SU-DHL-6 (cell line): ENCODE results near the gene ID4.

Experiments
- EZH2phosphoT487 ChIP-seq: fragments of 200-600 bp; sonication (generic), shearing (Covaris generic); conservative IDR thresholded peaks from 2 replicates; pipeline ENCODE4 v1.6.1; 2018; ENCODE audit warnings: mild to moderate bottlenecking, antibody characterized with exemption, low read length, moderate library complexity, mixed read lengths
- TF ChIP-seq, protein P1 (sequence below): fragments of 200-600 bp; sonication (generic); IDR thresholded peaks from one replicate; pipeline ENCODE4 v1.5.1; 2017; ENCODE audit warnings: antibody characterized with exemption, mild to moderate bottlenecking, low read length, moderate library complexity; ENCODE audit not compliant: insufficient read depth, poor library complexity, severe bottlenecking

DNA sequence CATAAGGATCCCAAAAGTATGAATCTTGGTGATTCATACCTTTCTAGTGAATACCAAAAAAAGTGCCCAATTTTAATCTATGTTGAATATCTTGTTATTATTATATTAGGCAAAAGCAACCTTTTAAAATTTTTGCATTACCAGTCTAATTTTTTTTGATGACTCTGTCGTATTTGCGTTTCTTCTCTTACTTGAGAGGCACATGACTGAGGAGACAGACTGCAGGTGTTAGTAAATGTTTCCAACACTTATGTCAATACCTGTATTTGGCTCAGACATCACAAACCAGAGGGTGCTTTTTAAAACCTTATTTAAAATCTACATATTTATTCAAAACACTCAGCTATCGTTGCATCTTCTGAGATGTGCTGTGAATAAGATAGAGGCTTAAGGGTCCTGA is 27.1 kb downstream of the ID4 start:
- TF ChIP-seq, protein P1, sequence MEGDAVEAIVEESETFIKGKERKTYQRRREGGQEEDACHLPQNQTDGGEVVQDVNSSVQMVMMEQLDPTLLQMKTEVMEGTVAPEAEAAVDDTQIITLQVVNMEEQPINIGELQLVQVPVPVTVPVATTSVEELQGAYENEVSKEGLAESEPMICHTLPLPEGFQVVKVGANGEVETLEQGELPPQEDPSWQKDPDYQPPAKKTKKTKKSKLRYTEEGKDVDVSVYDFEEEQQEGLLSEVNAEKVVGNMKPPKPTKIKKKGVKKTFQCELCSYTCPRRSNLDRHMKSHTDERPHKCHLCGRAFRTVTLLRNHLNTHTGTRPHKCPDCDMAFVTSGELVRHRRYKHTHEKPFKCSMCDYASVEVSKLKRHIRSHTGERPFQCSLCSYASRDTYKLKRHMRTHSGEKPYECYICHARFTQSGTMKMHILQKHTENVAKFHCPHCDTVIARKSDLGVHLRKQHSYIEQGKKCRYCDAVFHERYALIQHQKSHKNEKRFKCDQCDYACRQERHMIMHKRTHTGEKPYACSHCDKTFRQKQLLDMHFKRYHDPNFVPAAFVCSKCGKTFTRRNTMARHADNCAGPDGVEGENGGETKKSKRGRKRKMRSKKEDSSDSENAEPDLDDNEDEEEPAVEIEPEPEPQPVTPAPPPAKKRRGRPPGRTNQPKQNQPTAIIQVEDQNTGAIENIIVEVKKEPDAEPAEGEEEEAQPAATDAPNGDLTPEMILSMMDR = no peak
- TF ChIP-seq EZH2phosphoT487 = no peak
